Measurements from ENCODE around the gene CLCA4. TPM values are rescaled to one million over a fixed set of nuclear protein-coding genes. Genes with fewer than 3 reads are reported as not detected.

Gene CLCA4
- polyA plus RNA-seq, 3 donors, result not detected

- Mint-ChIP-seq H3K27me3 (ENCODE audit: low read depth in 3 of 3) (no peaks in the 10 kb centered on the region), H3K4me3 (no peak overlapping the region), H3K27ac (no peak overlapping the region), H3K9me3 (no peaks in the 10 kb centered on the region), H3K36me3 (no peaks in the 10 kb centered on the region), H3K4me1 (no peaks in the 10 kb centered on the region)
- Histone ChIP-seq H3K36me3 (replicated peaks in 1 of 2; ENCODE audit: control insufficient read depth in 1 of 2, insufficient read depth in 2 of 2, low read length in 2 of 2) (no peaks in the 10 kb centered on the region), H3K4me2 (replicated peaks; ENCODE audit: extremely low read depth, low read length, poor library complexity, severe bottlenecking) (no peak overlapping the region), H2AFZ (ENCODE audit: insufficient read depth, low read depth, low read length, poor library complexity, severe bottlenecking) (no peak overlapping the region), H3K9ac (ENCODE audit: insufficient read depth, low read length, poor library complexity, severe bottlenecking) (no peak overlapping the region), H3K79me2 (ENCODE audit: insufficient read depth, low read length) (no peaks in the 10 kb centered on the region), H3K27ac (ENCODE audit: low read depth in 1 of 2, low read length in 2 of 2) (no peak overlapping the region), H3K27me3 (ENCODE audit: control insufficient read depth in 2 of 2, insufficient read depth in 2 of 2, low read length in 2 of 2) (no peaks in the 10 kb centered on the region), H3K4me3 (replicated peaks in 1 of 3; ENCODE audit: low read depth in 2 of 3, low read length in 3 of 3) (no peak overlapping the region), H4K20me1 (ENCODE audit: insufficient read depth, low read length) (no peaks in the 10 kb centered on the region), H3K9me3 (replicated peaks in 1 of 2; ENCODE audit: control insufficient read depth in 1 of 2, insufficient read depth in 1 of 2, low read length in 2 of 2) (no peaks in the 10 kb centered on the region), H3K4me1 (ENCODE audit: control insufficient read depth in 1 of 2, insufficient read depth in 2 of 2, low read length in 2 of 2) (no peaks in the 10 kb centered on the region)
- 29% methylated on average over 1 of the region's 3 CpGs for WGBS (ENCODE audit: insufficient coverage)
- intact Hi-C loops (cut with micrococcal nuclease), result no loop called here
- no peak for DNase-seq
- TF ChIP-seq CTCF (IDR thresholded peaks at IDR 0.05), result no peak
These were observed 36.7 kb downstream of the CLCA4 start for GRCh38 chr1:86583593-86583992.

DNA sequence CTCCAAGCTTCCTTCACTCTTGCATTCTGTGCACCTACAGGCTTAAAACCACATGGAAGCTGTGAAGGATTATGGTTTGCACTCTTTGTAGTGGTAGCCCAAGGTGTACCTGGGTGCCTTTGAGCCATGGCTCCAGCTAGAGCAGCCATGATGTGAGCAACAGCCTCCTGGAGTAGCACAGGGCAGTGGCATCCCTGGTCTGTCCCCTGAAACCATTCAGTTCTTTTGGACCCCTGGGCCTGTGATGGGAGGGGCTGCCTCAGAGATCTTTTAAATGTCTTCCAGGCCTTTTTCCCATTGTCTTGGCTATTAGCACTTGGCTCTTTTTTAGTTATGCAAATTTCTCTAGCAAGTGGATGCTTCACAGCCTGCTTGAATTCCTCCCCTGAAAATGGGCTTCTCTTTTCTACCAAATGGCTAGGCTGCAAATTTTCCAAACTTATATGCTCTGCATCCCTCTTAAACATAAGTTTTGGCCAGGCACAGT is 47.4 kb downstream of the CLCA4 start:
- intact Hi-C loops (cut with micrococcal nuclease), result no loop called here
- no peaks in the 10 kb centered on the region for H3K27me3 ChIP-seq (ENCODE audit: control insufficient read depth in 2 of 2, insufficient read depth in 2 of 2, low read length in 2 of 2)

More for the DNA sequence above, 47.4 kb downstream of the CLCA4 start:
- peaks cover 0 to 15% of the 10 kb centered on the region in 2 donors for H3K9me3 ChIP-seq (replicated peaks in 1 of 2; ENCODE audit: control insufficient read depth in 1 of 2, insufficient read depth in 1 of 2, low read length in 2 of 2)
- Mint-ChIP-seq H3K36me3 (no peaks in the 10 kb centered on the region), H3K27me3 (ENCODE audit: low read depth in 3 of 3) (peaks cover 1 to 4% (median 2%) of the 10 kb centered on the region in 3 donors), H3K4me1 (no peaks in the 10 kb centered on the region), H3K9me3 (peaks cover 4 to 29% (median 11%) of the 10 kb centered on the region in 7 donors), H3K4me3 (no peak overlapping the region), H3K27ac (no peak overlapping the region)
- no peak for TF ChIP-seq CTCF (IDR thresholded peaks at IDR 0.05)
- H3K4me2 ChIP-seq (replicated peaks; ENCODE audit: extremely low read depth, low read length, poor library complexity, severe bottlenecking), result no peak overlapping the region
- no peak overlapping the region for H3K27ac ChIP-seq (ENCODE audit: low read depth in 1 of 2, low read length in 2 of 2)
- no peaks in the 10 kb centered on the region for H4K20me1 ChIP-seq (ENCODE audit: insufficient read depth, low read length)
- no peaks in the 10 kb centered on the region for H3K36me3 ChIP-seq (replicated peaks in 1 of 2; ENCODE audit: control insufficient read depth in 1 of 2, insufficient read depth in 2 of 2, low read length in 2 of 2)
- no peak overlapping the region for H3K9ac ChIP-seq (ENCODE audit: insufficient read depth, low read length, poor library complexity, severe bottlenecking)
- H3K4me1 ChIP-seq (ENCODE audit: control insufficient read depth in 1 of 2, insufficient read depth in 2 of 2, low read length in 2 of 2), result no peaks in the 10 kb centered on the region
- no peak overlapping the region for H2AFZ ChIP-seq (ENCODE audit: insufficient read depth, low read depth, low read length, poor library complexity, severe bottlenecking)
- no peak overlapping the region for H3K4me3 ChIP-seq (replicated peaks in 1 of 3; ENCODE audit: low read depth in 2 of 3, low read length in 3 of 3)
- no peaks in the 10 kb centered on the region for H3K79me2 ChIP-seq (ENCODE audit: insufficient read depth, low read length)
- no peak for DNase-seq
